Stimulated activated effector memory CD8-positive, alpha-beta T cell treated with anti-CD3 and anti-CD28 coated beads, Interleukin-12 subunit alpha, Interleukin-12 subunit beta, amount 100 ng/mL, for 72 hours (primary cell): Measurements from ENCODE around the gene NDUFA8.

Experiments
- ATAC-seq: fragments of 150-1000 bp; cut with Tn5 transposase; 2 replicates; pipeline ENCODE4 v1.10.0; 2021
- DNase-seq, 2 donors: peaks; one replicate each; pipeline ENCODE4 v3.0.0; 2021 to 2022; ENCODE audit warnings: low spot score in 2 of 2
- H3K27ac Mint-ChIP-seq: one replicate; pipeline ENCODE4 v1.8.0; 2022; ENCODE audit warnings: mild to moderate bottlenecking, mixed read lengths
- H3K36me3 Mint-ChIP-seq: one replicate; pipeline ENCODE4 v1.8.0; 2022; ENCODE audit warnings: mild to moderate bottlenecking, mixed read lengths
- H3K4me1 Mint-ChIP-seq: one replicate; pipeline ENCODE4 v1.8.0; 2022; ENCODE audit warnings: mixed read lengths
- H3K4me3 Mint-ChIP-seq: one replicate; pipeline ENCODE4 v1.8.0; 2022; ENCODE audit warnings: mild to moderate bottlenecking, mixed read lengths
- H3K9me3 Mint-ChIP-seq: one replicate; pipeline ENCODE4 v1.8.0; 2022; ENCODE audit warnings: mixed read lengths

NDUFA8 gene

DNA sequence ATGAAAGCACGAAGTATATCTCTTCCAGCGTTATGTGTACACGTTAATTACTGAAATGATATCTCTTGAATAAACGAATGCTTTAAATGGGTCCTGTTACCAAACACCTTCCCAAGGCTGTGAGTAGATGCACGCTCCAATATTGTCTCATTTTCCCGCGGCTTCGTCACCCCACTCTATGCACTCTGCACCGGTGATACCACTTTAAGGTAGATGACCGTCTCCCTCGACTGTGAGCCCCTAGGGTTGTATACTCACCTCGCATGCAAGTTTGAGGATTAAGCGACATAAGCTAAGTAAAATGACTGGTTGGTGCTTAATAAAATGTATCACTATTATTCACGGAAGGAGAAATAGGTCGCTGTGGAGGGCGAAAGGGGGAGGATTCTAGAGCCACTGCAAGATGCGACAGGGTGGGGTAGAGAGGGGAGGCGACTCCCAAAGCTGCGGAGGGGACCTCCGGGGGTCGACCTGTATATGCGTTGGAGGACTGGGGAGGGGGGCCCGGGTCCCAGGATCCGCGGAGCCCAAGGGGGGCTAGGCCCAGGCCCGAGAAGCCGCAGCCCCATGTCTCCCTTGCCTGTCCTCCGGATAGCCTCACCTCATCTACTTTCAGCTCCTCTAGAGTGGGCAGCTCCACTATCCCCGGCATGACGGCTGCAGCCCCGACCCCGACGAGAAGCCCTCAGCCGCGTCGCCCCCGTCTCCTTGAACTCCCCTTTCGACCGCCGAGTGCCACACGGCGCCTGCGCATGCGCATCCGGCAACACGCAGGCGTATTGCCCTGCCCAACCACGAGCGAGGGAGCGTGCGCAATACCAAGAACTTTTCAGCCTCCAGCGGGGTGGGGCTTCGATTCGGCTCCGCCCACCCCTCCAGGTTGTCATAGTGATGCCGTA is at the start of gene NDUFA8, which contains the start of gene MORN5:
NDUFA8 (minus strand) TSS at position 754 of the 899 bp plus-strand sequence; CDS start at position 652, 102 bp downstream.
MORN5 (plus strand) TSS at position 883 of the 899 bp plus-strand sequence. CDS start 65 bp downstream, outside the sequence.
- H3K4me1 Mint-ChIP-seq = peaks cover 43% of the 10 kb centered on the region
- peak within 1 kb of the TSS; percentile 96 for H3K4me3 Mint-ChIP-seq
- DNase-seq = peak; percentile 94 to 97
- H3K9me3 Mint-ChIP-seq = peaks cover 4% of the 10 kb centered on the region
- H3K27ac Mint-ChIP-seq = peak within 1 kb of the TSS; percentile 98
- H3K36me3 Mint-ChIP-seq = peaks cover 15% of the 10 kb centered on the region
- ATAC-seq = peak; percentile 95

GRCh38 chr9:122207096-122207495 is 47.5 kb upstream of the NDUFA8 start:
- Mint-ChIP-seq H3K36me3 (no peaks in the 10 kb centered on the region), H3K9me3 (no peaks in the 10 kb centered on the region), H3K4me3 (no peak overlapping the region), H3K4me1 (no peaks in the 10 kb centered on the region), H3K27ac (no peak overlapping the region)
- ATAC-seq = no peak
- no peak for DNase-seq

DNA sequence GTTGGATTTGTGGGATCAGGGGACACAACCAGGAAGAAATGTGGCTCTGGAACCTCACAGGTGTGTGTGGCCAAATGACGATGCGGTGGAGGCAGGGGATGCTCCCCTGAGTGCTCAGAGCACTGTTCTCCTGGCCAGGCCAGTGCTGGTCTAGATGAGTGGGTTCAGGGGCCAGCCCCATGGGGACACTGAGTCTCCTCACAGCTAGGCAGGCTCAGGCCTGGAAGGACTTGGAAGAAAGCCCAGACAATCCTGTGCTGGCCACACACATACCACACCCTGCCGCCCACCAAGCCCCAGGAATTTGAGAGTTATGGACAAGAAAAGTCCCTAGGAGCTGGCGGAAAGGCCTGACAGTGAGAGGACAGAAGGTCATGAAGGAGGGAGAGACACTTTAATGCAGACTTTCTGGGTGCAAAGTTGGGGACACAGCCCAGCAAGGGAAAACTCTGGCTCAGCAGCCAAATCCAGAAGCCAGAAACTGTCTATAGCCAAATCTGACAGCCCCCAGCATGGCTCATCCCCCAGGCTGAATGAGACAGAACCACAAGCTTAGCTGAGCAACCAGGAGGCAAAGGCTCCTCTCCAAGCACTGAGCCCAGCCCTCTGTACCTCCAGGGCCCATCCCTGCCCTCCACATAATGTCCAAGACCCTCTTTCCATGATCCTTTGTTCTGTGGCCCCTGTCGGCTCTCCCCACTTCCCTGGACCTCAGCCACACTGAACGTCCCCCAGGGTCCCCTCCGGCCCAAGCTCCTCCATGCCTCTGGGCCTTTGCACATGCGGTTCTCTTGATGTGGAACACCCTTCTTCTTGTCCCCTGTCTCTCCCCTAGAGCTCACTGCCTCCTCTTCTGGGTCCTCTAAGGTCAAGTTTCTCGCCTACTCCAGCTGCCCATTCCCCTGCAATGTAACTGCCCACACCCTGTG is 46.8 kb upstream of the NDUFA8 start:
- DNase-seq (no peak), ATAC-seq (no peak)
- Mint-ChIP-seq H3K4me3 (no peak overlapping the region), H3K4me1 (no peaks in the 10 kb centered on the region), H3K9me3 (no peaks in the 10 kb centered on the region), H3K27ac (no peak overlapping the region), H3K36me3 (no peaks in the 10 kb centered on the region)

DNA sequence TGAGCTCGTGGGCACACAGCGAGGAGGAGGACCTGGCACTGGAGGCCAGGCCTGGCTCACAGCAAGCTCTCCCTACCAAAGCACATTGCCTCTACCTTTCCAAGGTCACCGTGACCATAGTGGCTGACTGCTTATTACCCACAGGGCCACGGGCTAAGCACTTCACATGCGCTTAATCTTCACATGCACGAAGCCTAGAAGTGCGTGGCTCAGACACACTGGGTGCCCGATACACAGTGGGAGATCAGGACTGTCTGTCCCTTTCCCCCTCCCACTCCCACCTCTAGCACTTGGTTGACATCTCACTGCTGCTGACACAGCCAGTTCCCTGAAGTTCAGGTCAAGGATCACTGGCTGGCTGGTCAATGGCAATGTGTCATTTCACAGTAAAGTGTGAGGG is 45.6 kb upstream of the NDUFA8 start:
- no peak overlapping the region for H3K4me3 Mint-ChIP-seq
- H3K27ac Mint-ChIP-seq = no peak overlapping the region
- no peaks in the 10 kb centered on the region for H3K9me3 Mint-ChIP-seq
- ATAC-seq = no peak
- no peaks in the 10 kb centered on the region for H3K4me1 Mint-ChIP-seq
- H3K36me3 Mint-ChIP-seq = no peaks in the 10 kb centered on the region
- DNase-seq = no peak

DNA sequence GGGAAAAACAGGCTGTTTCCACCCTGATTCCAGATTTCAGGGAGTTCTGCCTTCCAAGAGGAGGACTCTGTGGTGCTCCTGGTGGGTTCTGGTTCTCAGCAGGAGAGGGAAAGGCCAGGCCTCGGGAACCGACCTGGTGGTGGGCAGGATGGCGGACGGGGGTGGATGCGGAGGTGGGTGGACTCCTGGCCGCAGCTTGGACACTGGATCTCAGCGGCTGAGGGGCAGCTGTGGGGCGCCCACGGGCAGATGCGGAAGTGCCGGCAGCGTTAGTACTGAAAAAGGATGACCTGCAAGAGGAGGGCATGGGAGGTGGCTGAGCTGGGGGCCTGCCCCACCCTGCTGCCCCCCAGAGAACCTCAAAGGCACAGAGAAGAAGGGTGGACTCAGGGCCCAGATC is 44.9 kb upstream of the NDUFA8 start:
- Mint-ChIP-seq H3K4me1 (no peaks in the 10 kb centered on the region), H3K36me3 (no peaks in the 10 kb centered on the region), H3K27ac (no peak overlapping the region), H3K9me3 (no peaks in the 10 kb centered on the region), H3K4me3 (no peak overlapping the region)
- no peak for ATAC-seq
- no peak for DNase-seq

- H3K9me3 Mint-ChIP-seq = no peaks in the 10 kb centered on the region
- DNase-seq = no peak
- H3K4me1 Mint-ChIP-seq = no peaks in the 10 kb centered on the region
- ATAC-seq = no peak
- no peak overlapping the region for H3K4me3 Mint-ChIP-seq
- H3K27ac Mint-ChIP-seq = no peak overlapping the region
- no peaks in the 10 kb centered on the region for H3K36me3 Mint-ChIP-seq
These were observed 44.5 kb upstream of the NDUFA8 start for GRCh38 chr9:122204055-122204454.

- ATAC-seq (no peak), DNase-seq (no peak)
- Mint-ChIP-seq H3K27ac (no peak overlapping the region), H3K36me3 (no peaks in the 10 kb centered on the region), H3K9me3 (no peaks in the 10 kb centered on the region), H3K4me1 (no peaks in the 10 kb centered on the region), H3K4me3 (no peak overlapping the region)
These were observed 42.5 kb upstream of the NDUFA8 start for GRCh38 chr9:122202111-122202510.

GRCh38 chr9:122201641-122202040 is 42.1 kb upstream of the NDUFA8 start:
- no peak for DNase-seq
- no peak overlapping the region for H3K4me3 Mint-ChIP-seq
- no peaks in the 10 kb centered on the region for H3K9me3 Mint-ChIP-seq
- no peaks in the 10 kb centered on the region for H3K36me3 Mint-ChIP-seq
- ATAC-seq = peak; percentile 64
- H3K27ac Mint-ChIP-seq = no peak overlapping the region
- no peaks in the 10 kb centered on the region for H3K4me1 Mint-ChIP-seq

GRCh38 chr9:122200960-122201595 is 41.5 kb upstream of the NDUFA8 start:
- Mint-ChIP-seq H3K4me1 (no peaks in the 10 kb centered on the region), H3K36me3 (no peaks in the 10 kb centered on the region), H3K27ac (no peak overlapping the region), H3K4me3 (no peak overlapping the region), H3K9me3 (no peaks in the 10 kb centered on the region)
- DNase-seq = no peak
- no peak for ATAC-seq

GRCh38 chr9:122197882-122198281 is 38.3 kb upstream of the NDUFA8 start:
- no peaks in the 10 kb centered on the region for H3K4me1 Mint-ChIP-seq
- ATAC-seq = no peak
- H3K4me3 Mint-ChIP-seq = no peak overlapping the region
- H3K27ac Mint-ChIP-seq = peak overlapping the region; percentile 2
- no peaks in the 10 kb centered on the region for H3K36me3 Mint-ChIP-seq
- no peaks in the 10 kb centered on the region for H3K9me3 Mint-ChIP-seq
- no peak for DNase-seq

DNA sequence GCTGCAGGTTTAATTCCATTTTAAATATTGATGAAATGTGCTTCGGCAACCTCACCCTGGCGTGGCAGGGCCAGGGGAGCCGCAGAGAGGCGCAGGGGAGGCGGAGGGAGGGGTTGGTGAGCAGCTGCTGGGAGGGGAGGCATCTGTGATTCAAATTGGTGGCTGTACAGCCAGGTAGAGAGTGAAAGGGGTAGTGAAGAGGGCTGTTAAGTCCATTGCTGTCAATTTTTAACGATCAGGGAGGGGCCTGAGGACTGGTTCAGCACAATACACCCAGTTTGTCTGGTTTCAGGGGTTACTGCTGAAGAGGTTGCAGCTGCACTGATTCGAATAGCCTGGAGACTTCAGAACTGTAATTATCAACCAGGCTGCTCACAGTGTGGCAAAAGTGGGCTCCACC is 37.8 kb upstream of the NDUFA8 start:
- ATAC-seq (no peak), DNase-seq (no peak)
- Mint-ChIP-seq H3K4me3 (no peak overlapping the region), H3K27ac (no peak overlapping the region), H3K36me3 (no peaks in the 10 kb centered on the region), H3K4me1 (no peaks in the 10 kb centered on the region), H3K9me3 (no peaks in the 10 kb centered on the region)

- Mint-ChIP-seq H3K36me3 (no peaks in the 10 kb centered on the region), H3K4me1 (no peaks in the 10 kb centered on the region), H3K9me3 (no peaks in the 10 kb centered on the region), H3K4me3 (no peak overlapping the region), H3K27ac (no peak overlapping the region)
- DNase-seq (no peak), ATAC-seq (no peak)
These were observed 36.3 kb upstream of the NDUFA8 start for GRCh38 chr9:122195875-122196274.

DNA sequence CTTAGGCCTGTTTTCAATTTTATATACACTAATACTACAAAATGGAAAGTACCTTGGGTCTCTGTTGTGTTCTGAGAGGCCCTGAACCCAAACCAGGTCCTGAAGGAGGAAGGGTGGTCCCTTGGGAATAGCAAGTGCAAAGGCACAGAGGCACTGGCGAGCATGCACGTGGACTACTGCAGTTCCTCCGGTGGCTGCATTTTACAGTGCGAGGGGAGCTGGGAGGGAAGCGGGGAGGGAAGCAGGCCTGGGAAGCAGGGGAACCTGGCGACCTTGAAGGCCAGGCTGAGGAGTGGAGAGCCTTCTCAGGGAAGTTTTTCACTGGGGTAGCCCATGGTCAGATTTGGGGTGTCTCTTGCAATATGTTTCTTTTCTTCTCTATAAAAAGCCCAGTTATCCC is 34.1 kb upstream of the NDUFA8 start:
- ATAC-seq = no peak
- Mint-ChIP-seq H3K9me3 (no peaks in the 10 kb centered on the region), H3K27ac (no peak overlapping the region), H3K36me3 (no peaks in the 10 kb centered on the region), H3K4me1 (no peaks in the 10 kb centered on the region), H3K4me3 (no peak overlapping the region)
- DNase-seq = no peak

- Mint-ChIP-seq H3K9me3 (no peaks in the 10 kb centered on the region), H3K27ac (no peak overlapping the region), H3K36me3 (no peaks in the 10 kb centered on the region), H3K4me1 (no peaks in the 10 kb centered on the region), H3K4me3 (no peak overlapping the region)
- ATAC-seq (no peak), DNase-seq (no peak)
These were observed 33.4 kb upstream of the NDUFA8 start for GRCh38 chr9:122192914-122193525.
